Measurements from ENCODE around the gene CLDN10.

DNA sequence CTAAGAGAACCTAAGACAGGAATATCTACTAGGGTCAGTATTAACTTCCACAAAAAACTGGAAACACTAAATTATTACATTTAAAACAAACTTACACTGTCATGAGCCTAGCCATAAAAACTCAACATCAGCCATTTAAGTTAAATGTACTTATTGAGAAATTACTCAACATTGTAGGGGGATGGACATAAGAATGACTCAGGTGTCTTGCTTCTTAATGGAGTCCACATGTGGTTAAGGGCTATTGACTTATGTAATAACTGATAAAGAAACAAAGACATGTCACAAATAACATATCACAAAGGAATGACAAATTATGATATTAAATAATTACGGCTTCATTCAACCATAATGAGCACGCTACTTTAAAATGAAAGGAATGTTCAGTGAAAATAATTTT is 36.2 kb downstream of the CLDN10 start:
- TF ChIP-seq, protein P1, sequence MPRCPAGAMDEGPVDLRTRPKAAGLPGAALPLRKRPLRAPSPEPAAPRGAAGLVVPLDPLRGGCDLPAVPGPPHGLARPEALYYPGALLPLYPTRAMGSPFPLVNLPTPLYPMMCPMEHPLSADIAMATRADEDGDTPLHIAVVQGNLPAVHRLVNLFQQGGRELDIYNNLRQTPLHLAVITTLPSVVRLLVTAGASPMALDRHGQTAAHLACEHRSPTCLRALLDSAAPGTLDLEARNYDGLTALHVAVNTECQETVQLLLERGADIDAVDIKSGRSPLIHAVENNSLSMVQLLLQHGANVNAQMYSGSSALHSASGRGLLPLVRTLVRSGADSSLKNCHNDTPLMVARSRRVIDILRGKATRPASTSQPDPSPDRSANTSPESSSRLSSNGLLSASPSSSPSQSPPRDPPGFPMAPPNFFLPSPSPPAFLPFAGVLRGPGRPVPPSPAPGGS (IDR thresholded peaks at IDR 0.05): no peak
- no peak for TF ChIP-seq RNF2 (IDR thresholded peaks at IDR 0.05; ENCODE audit: borderline replicate concordance, low read depth)

All from A549 (cell line).